H9 (cell line): ENCODE data around the gene LPO. TPM values are rescaled to one million over a fixed set of nuclear protein-coding genes. Genes with fewer than 3 reads are reported as not detected.

Source experiments
- DNase-seq: peaks from one replicate; pipeline ENCODE4 v3.0.0-alpha.2; 2017
- H2AFZ ChIP-seq: one replicate; pipeline ENCODE4 v1.6.1; 2013; ENCODE audit warnings: mild to moderate bottlenecking, low read length, control low read depth, moderate library complexity
- H2AK5ac ChIP-seq: 2 replicates; pipeline ENCODE4 v1.6.1; 2013; ENCODE audit warnings: low read length, control low read depth, mixed read lengths; ENCODE audit not compliant: insufficient read length
- H2BK120ac ChIP-seq: one replicate; pipeline ENCODE4 v1.6.1; 2013; ENCODE audit warnings: low read depth, mild to moderate bottlenecking, low read length, control low read depth, inconsistent platforms; ENCODE audit not compliant: poor library complexity, severe bottlenecking
- H2BK12ac ChIP-seq: 2 replicates; pipeline ENCODE4 v1.6.1; 2013; ENCODE audit warnings: low read length, control low read depth, mixed read lengths, low read depth; ENCODE audit not compliant: insufficient read length
- H2BK15ac ChIP-seq: 2 replicates; pipeline ENCODE4 v1.6.1; 2013; ENCODE audit warnings: low read depth, low read length, control low read depth
- H2BK20ac ChIP-seq: one replicate; pipeline ENCODE4 v1.6.1; 2013; ENCODE audit warnings: low read depth, mild to moderate bottlenecking, low read length, control low read depth, inconsistent platforms; ENCODE audit not compliant: poor library complexity, severe bottlenecking
- H2BK5ac ChIP-seq: 2 replicates; pipeline ENCODE4 v1.6.1; 2013; ENCODE audit warnings: low read length, control low read depth, mixed read lengths; ENCODE audit not compliant: insufficient read length
- H3K14ac ChIP-seq: 2 replicates; pipeline ENCODE4 v1.6.1; 2013; ENCODE audit warnings: low read length, control low read depth; ENCODE audit not compliant: insufficient read depth
- H3K18ac ChIP-seq: 2 replicates; pipeline ENCODE4 v1.6.1; 2013; ENCODE audit warnings: low read depth, mild to moderate bottlenecking, mixed read lengths, low read length, control low read depth; ENCODE audit not compliant: insufficient read length
- H3K23ac ChIP-seq: 2 replicates; pipeline ENCODE4 v1.6.1; 2013; ENCODE audit warnings: low read length, control low read depth, mixed read lengths, low read depth; ENCODE audit not compliant: insufficient read length
- H3K23me2 ChIP-seq: 2 replicates; pipeline ENCODE4 v1.6.1; 2013; ENCODE audit warnings: low read depth, mild to moderate bottlenecking, mixed read lengths, low read length, control low read depth; ENCODE audit not compliant: insufficient read length, poor library complexity, severe bottlenecking
- H3K27ac ChIP-seq: 2 replicates; pipeline ENCODE4 v1.5.1; 2013; ENCODE audit warnings: low read length, control low read depth, mixed read lengths, low read depth; ENCODE audit not compliant: insufficient read length
- H3K27me3 ChIP-seq: 2 replicates; pipeline ENCODE4 v1.6.1; 2013; ENCODE audit warnings: low read length, control low read depth, inconsistent platforms; ENCODE audit not compliant: insufficient read depth
- H3K4ac ChIP-seq: 2 replicates; pipeline ENCODE4 v1.6.1; 2013; ENCODE audit warnings: low read depth, mild to moderate bottlenecking, control low read depth, inconsistent platforms, low read length, moderate library complexity
- H3K4me1 ChIP-seq: 2 replicates; pipeline ENCODE4 v1.6.1; 2013; ENCODE audit warnings: low read length, control low read depth, inconsistent platforms; ENCODE audit not compliant: insufficient read depth
- H3K4me2 ChIP-seq: 2 replicates; pipeline ENCODE4 v1.6.1; 2013; ENCODE audit warnings: low read length, control low read depth, mixed read lengths; ENCODE audit not compliant: insufficient read length, insufficient read depth
- H3K56ac ChIP-seq: 2 replicates; pipeline ENCODE4 v1.6.1; 2013; ENCODE audit warnings: low read depth, mild to moderate bottlenecking, mixed read lengths, low read length, control low read depth; ENCODE audit not compliant: insufficient read length
- H3K79me1 ChIP-seq: 2 replicates; pipeline ENCODE4 v1.6.1; 2013; ENCODE audit warnings: low read depth, mild to moderate bottlenecking, moderate library complexity, low read length, control low read depth, inconsistent platforms; ENCODE audit not compliant: insufficient read depth, poor library complexity, severe bottlenecking
- H3K79me2 ChIP-seq: 2 replicates; pipeline ENCODE4 v1.6.1; 2013; ENCODE audit warnings: low read length, control low read depth, inconsistent platforms; ENCODE audit not compliant: insufficient read depth
- H3K9ac ChIP-seq: 2 replicates; pipeline ENCODE4 v1.6.1; 2013; ENCODE audit warnings: low read length, control low read depth, mixed read lengths; ENCODE audit not compliant: insufficient read length; ENCODE audit errors: extremely low read depth
- H3K9me3 ChIP-seq: one replicate; pipeline ENCODE4 v1.6.1; 2013; ENCODE audit warnings: low read depth, low read length, inconsistent platforms; ENCODE audit not compliant: control insufficient read depth
- H3T11ph ChIP-seq: one replicate; pipeline ENCODE4 v1.6.1; 2013; ENCODE audit warnings: mild to moderate bottlenecking, low read length, control low read depth, inconsistent platforms
- H4K20me1 ChIP-seq: one replicate; pipeline ENCODE4 v1.6.1; 2013; ENCODE audit not compliant: control insufficient read depth, insufficient read length, insufficient read depth
- H4K5ac ChIP-seq: 2 replicates; pipeline ENCODE4 v1.6.1; 2013; ENCODE audit warnings: low read depth, mild to moderate bottlenecking, mixed read lengths, low read length, control low read depth; ENCODE audit not compliant: insufficient read length
- H4K8ac ChIP-seq: replicated peaks from 2 replicates; pipeline ENCODE4 v1.6.1; 2013; ENCODE audit warnings: low read length, control low read depth, mixed read lengths, low read depth; ENCODE audit not compliant: insufficient read length
- H4K91ac ChIP-seq: 2 replicates; pipeline ENCODE4 v1.6.1; 2013; ENCODE audit warnings: low read depth, mild to moderate bottlenecking, moderate library complexity, mixed read lengths, low read length, control low read depth; ENCODE audit not compliant: insufficient read length
- H3K27ac Mint-ChIP-seq, 3 experiments: 2 replicates in 2 of 3; 3 replicates in 1 of 3; pipeline ENCODE4 v1.8.0; 2020 to 2021; ENCODE audit warnings: mixed read lengths in 3 of 3, mild to moderate bottlenecking in 1 of 3, moderate library complexity in 1 of 3
- H3K27me3 Mint-ChIP-seq: 2 replicates; pipeline ENCODE4 v1.8.0; 2021; ENCODE audit warnings: low read depth, mild to moderate bottlenecking, moderate library complexity, mixed read lengths
- H3K36me3 Mint-ChIP-seq, 3 experiments: 2 replicates in 2 of 3; 3 replicates in 1 of 3; pipeline ENCODE4 v1.8.0; 2020 to 2021; ENCODE audit warnings: low read depth in 3 of 3, mixed read lengths in 3 of 3; ENCODE audit not compliant: insufficient read depth in 1 of 3
- H3K4me1 Mint-ChIP-seq, 2 experiments: 2 replicates each; pipeline ENCODE4 v1.8.0; 2020; ENCODE audit warnings: mixed read lengths in 2 of 2
- H3K4me3 Mint-ChIP-seq, 2 experiments: 2 replicates in 1 of 2; 3 replicates in 1 of 2; pipeline ENCODE4 v1.8.0; 2020 to 2021; ENCODE audit warnings: mild to moderate bottlenecking in 2 of 2, mixed read lengths in 2 of 2, moderate library complexity in 1 of 2
- H3K9me3 Mint-ChIP-seq, 2 experiments: 2 replicates in 1 of 2; 3 replicates in 1 of 2; pipeline ENCODE4 v1.8.0; 2020; ENCODE audit warnings: mild to moderate bottlenecking in 2 of 2, mixed read lengths in 2 of 2, moderate library complexity in 1 of 2
- WGBS: extraction: QIAGEN DNeasy Blood & Tissue Kit; methylation state at CpG from one replicate; pipeline ENCODE4 v1.1.7; 2013; ENCODE audit warnings: missing lambda C conversion rate, low lambda C conversion rate, mixed read lengths; ENCODE audit not compliant: insufficient read length; ENCODE audit errors: extremely low coverage; 5-methylcytosine and 5-hydroxymethylcytosine counted together
- total RNA-seq: library from RNA; stranded (reverse); gene quantifications from 2 replicates; pipeline ENCODE4 v1.2.1, GENCODE V29; 2021
- TF ChIP-seq, protein P1 (sequence below): fragments of 200-600 bp; sonication (generic); conservative IDR thresholded peaks from 3 replicates; pipeline ENCODE4 v1.8.0; 2021; ENCODE audit warnings: antibody characterized with exemption, mild to moderate bottlenecking

LPO gene
- total RNA-seq, 1 experiment from 2014 or later = 0.17 TPM

GRCh38 chr17:58265902-58266875 lies 27.8 kb downstream of the LPO start:
- H2AFZ ChIP-seq = no peak overlapping the region
- H3K79me2 ChIP-seq = no peaks in the 10 kb centered on the region
- no peaks in the 10 kb centered on the region for H3K4me1 ChIP-seq
- H4K91ac ChIP-seq = no peak overlapping the region
- H3K9me3 Mint-ChIP-seq = no peaks in the 10 kb centered on the region
- H3K14ac ChIP-seq = no peak overlapping the region
- no peaks in the 10 kb centered on the region for H3K36me3 Mint-ChIP-seq
- H3K9me3 ChIP-seq = no peaks in the 10 kb centered on the region
- peaks cover 48% of the 10 kb centered on the region for H3K27me3 Mint-ChIP-seq
- no peak overlapping the region for H3K27ac Mint-ChIP-seq
- no peak overlapping the region for H2BK15ac ChIP-seq
- no peak overlapping the region for H4K5ac ChIP-seq
- no peak overlapping the region for H4K8ac ChIP-seq
- no peak overlapping the region for H3K4me3 Mint-ChIP-seq
- no peak overlapping the region for H3K4ac ChIP-seq
- H3K23me2 ChIP-seq = no peaks in the 10 kb centered on the region
- DNase-seq = no peak
- no peak overlapping the region for H3K27ac ChIP-seq
- no peaks in the 10 kb centered on the region for H3K79me1 ChIP-seq
- WGBS = no CpG with 5 or more reads among the region's 7 CpGs
- H2AK5ac ChIP-seq = no peak overlapping the region
- H3K18ac ChIP-seq = no peak overlapping the region
- no peak overlapping the region for H3K23ac ChIP-seq
- no peak overlapping the region for H2BK120ac ChIP-seq
- H2BK12ac ChIP-seq = no peak overlapping the region
- H3K4me1 Mint-ChIP-seq = no peaks in the 10 kb centered on the region
- H2BK20ac ChIP-seq = no peak overlapping the region
- no peaks in the 10 kb centered on the region for H4K20me1 ChIP-seq
- H3T11ph ChIP-seq = no peak overlapping the region
- TF ChIP-seq, protein P1, sequence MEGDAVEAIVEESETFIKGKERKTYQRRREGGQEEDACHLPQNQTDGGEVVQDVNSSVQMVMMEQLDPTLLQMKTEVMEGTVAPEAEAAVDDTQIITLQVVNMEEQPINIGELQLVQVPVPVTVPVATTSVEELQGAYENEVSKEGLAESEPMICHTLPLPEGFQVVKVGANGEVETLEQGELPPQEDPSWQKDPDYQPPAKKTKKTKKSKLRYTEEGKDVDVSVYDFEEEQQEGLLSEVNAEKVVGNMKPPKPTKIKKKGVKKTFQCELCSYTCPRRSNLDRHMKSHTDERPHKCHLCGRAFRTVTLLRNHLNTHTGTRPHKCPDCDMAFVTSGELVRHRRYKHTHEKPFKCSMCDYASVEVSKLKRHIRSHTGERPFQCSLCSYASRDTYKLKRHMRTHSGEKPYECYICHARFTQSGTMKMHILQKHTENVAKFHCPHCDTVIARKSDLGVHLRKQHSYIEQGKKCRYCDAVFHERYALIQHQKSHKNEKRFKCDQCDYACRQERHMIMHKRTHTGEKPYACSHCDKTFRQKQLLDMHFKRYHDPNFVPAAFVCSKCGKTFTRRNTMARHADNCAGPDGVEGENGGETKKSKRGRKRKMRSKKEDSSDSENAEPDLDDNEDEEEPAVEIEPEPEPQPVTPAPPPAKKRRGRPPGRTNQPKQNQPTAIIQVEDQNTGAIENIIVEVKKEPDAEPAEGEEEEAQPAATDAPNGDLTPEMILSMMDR = no peak
- no peak overlapping the region for H2BK5ac ChIP-seq
- H3K9ac ChIP-seq = no peak overlapping the region
- no peaks in the 10 kb centered on the region for H3K27me3 ChIP-seq
- H3K4me2 ChIP-seq = no peak overlapping the region
- no peak overlapping the region for H3K56ac ChIP-seq
